GM06990 (cell line): ENCODE data around the gene GPRASP2.

ENCODE experiments used
- DNase-seq: peaks from one replicate; pipeline ENCODE4 v3.0.0-alpha.2; 2011; ENCODE audit not compliant: insufficient read length; ENCODE audit errors: extremely low read depth
- H3K27me3 ChIP-seq: replicated peaks from 2 replicates; pipeline ENCODE4 v1.6.0; 2011; ENCODE audit warnings: low read length; ENCODE audit not compliant: control insufficient read depth, insufficient read depth
- H3K36me3 ChIP-seq: 2 replicates; pipeline ENCODE4 v1.5.1; 2011; ENCODE audit warnings: low read length; ENCODE audit not compliant: control insufficient read depth, insufficient read depth
- H3K4me3 ChIP-seq: replicated peaks from 2 replicates; pipeline ENCODE4 v1.5.1; 2011; ENCODE audit warnings: low read depth, mild to moderate bottlenecking, control low read depth, low read length
- TF ChIP-seq, protein P1 (sequence below): IDR thresholded peaks from 2 replicates; pipeline ENCODE4 v1.5.1; 2011; ENCODE audit warnings: low read length, control low read depth, mild to moderate bottlenecking, inconsistent platforms; ENCODE audit not compliant: insufficient read depth, poor library complexity, severe bottlenecking

GPRASP2 gene

DNA sequence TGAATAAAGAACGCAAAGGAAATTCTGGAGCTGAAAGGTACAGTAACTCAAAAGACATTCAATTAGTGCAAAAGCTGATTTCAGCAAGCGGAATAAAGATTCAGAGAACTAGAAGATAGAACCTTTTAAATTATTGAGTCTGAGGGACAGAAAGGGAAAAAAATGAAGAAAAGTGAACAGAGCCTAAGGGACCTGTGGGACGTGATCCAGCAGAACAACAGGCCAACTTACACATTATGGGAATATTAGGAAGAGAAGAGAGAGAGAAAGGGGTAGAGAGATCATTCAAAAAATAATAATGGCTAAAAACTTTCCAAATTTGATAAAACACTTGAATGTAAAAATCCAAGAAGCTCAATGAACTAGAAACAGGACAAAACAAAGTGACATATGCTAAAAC lies 17.5 kb upstream of the GPRASP2 start:
- TF ChIP-seq, protein P1, sequence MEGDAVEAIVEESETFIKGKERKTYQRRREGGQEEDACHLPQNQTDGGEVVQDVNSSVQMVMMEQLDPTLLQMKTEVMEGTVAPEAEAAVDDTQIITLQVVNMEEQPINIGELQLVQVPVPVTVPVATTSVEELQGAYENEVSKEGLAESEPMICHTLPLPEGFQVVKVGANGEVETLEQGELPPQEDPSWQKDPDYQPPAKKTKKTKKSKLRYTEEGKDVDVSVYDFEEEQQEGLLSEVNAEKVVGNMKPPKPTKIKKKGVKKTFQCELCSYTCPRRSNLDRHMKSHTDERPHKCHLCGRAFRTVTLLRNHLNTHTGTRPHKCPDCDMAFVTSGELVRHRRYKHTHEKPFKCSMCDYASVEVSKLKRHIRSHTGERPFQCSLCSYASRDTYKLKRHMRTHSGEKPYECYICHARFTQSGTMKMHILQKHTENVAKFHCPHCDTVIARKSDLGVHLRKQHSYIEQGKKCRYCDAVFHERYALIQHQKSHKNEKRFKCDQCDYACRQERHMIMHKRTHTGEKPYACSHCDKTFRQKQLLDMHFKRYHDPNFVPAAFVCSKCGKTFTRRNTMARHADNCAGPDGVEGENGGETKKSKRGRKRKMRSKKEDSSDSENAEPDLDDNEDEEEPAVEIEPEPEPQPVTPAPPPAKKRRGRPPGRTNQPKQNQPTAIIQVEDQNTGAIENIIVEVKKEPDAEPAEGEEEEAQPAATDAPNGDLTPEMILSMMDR: no peak
- H3K36me3 ChIP-seq: no peaks in the 10 kb centered on the region

DNA sequence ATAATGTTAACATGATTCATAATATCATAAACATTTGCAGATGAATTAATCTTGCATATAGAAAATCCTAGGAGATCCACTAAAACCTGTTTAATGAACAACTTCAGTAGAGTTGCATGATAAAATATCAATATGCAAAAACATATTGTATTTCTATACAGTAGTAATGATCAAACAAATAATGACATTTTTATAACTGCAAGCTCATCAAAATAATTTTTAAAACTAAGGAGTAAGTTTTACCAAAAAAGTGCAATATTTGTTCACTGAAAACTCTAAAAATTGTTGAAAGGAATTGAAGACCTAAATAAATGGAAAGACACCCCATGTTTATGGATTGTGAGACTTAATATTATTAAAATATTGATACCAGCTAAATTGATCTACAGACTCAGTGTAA lies 15.9 kb upstream of the GPRASP2 start:
- TF ChIP-seq, protein P1: no peak
- no peak for DNase-seq
- H3K27me3 ChIP-seq: no peaks in the 10 kb centered on the region
- H3K4me3 ChIP-seq: no peak overlapping the region
- no peaks in the 10 kb centered on the region for H3K36me3 ChIP-seq

More for the DNA sequence above, 17.5 kb upstream of the GPRASP2 start:
- DNase-seq: no peak
- Histone ChIP-seq H3K27me3 (no peaks in the 10 kb centered on the region), H3K4me3 (no peak overlapping the region)

DNA sequence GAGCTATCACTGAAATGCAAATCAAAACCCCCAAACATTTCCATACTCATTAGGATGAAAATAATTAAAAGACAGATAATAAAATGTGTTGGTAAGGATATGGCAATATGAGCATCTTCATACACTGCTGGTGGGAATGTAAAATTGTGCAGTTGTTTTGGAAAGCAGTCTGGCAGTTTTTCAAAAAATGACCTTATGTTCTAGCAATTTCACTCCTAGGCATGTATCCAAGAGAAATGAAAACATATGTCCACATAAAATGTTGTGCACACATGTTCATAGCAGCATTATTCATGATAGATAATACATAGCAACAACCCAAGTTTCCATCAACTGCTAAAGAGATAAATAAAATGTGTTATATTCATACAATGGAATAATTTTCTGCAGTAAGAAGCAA lies 14.8 kb upstream of the GPRASP2 start:
- no peak overlapping the region for H3K4me3 ChIP-seq
- H3K27me3 ChIP-seq: no peaks in the 10 kb centered on the region
- H3K36me3 ChIP-seq: no peaks in the 10 kb centered on the region
- DNase-seq: no peak
- TF ChIP-seq, protein P1: no peak

DNA sequence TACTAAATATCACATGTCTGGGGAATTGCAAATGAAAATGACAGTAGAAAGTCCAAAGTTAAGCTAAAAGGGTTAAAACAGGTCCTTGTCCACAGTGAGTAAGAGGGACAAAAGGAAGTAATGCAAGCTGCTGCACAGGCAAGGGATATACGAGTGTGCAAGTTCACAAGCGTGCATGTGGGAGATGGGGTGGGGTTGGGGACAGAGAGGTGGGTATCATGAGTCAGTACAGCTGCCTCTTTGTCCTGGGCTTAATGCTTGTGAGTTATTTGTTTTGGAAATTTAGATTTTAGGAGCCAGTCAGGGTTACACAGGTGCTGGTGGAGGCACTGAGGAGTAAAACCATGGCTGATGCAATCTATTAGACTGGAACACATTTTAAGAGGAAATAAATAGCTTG lies 3.3 kb upstream of the GPRASP2 start:
- no peaks in the 10 kb centered on the region for H3K27me3 ChIP-seq
- TF ChIP-seq, protein P1: no peak
- H3K4me3 ChIP-seq: no peak overlapping the region
- H3K36me3 ChIP-seq: no peaks in the 10 kb centered on the region
- no peak for DNase-seq

DNA sequence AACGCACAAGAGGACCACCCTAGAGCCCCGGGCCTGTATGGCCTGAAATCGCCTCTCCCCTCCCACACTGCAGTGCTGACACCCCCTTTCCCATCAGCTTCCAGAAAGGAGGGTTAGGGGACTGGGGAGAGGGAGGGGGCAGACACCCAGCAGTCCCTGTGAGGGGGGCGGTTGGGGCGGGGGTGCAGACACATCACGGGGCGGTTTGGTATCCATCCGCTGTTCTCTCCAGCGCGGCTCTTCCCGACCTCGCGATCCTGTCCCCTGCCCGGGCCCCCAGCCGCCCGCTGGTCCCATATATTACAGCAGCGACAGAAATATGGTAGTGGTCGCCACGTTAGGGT lies 404 bp upstream of the GPRASP2 start:
- H3K27me3 ChIP-seq: no peaks in the 10 kb centered on the region
- no peak overlapping the region for H3K4me3 ChIP-seq
- TF ChIP-seq, protein P1: no peak
- no peak for DNase-seq
- no peaks in the 10 kb centered on the region for H3K36me3 ChIP-seq

DNA sequence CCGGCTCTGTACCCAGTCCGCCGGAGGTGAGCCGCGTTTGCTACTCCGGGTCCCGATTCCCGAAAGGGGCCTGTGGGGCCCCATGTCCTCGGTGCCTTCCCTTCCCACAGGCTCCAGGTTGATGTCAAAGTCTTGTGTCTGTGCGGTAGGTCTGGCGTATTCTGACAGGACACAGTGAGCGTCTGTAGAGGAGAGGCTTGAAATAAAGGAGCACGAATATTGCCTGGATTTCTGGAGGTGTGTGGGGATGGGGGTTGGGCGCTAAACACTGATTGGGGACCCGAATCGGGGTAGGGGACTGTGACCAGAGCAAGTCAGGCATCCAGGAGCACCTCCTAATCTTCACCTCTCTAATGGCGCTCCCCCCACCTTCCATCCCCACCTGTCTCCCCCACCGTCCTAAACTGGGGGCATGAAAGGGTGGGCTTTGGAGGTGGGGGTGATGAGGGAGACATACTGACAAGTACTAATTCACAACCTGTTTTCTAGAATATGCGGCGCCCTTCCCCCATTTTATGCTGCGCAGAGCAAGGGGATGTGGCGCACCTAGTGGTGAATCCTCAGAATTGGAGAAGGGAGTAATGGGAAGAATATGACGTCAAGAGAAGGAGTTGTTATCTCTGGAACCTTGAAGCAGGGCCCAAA lies 855 bp downstream of the GPRASP2 start:
- Histone ChIP-seq H3K4me3 (no peak overlapping the region), H3K27me3 (no peaks in the 10 kb centered on the region), H3K36me3 (no peaks in the 10 kb centered on the region)
- TF ChIP-seq, protein P1: no peak
- no peak for DNase-seq
